ENCODE results near the gene DUSP5. TPM values are rescaled to one million over a fixed set of nuclear protein-coding genes. Genes with fewer than 3 reads are reported as not detected.
"Not testable (repeated sequence)": the region's sequence is repeated elsewhere in the genome, so short reads cannot be mapped to it uniquely, and the experiment has no call there.

DUSP5 gene
- total and polyA plus RNA-seq, 4 donors, result 3.8 to 30.3 (median 7.2) TPM

DNA sequence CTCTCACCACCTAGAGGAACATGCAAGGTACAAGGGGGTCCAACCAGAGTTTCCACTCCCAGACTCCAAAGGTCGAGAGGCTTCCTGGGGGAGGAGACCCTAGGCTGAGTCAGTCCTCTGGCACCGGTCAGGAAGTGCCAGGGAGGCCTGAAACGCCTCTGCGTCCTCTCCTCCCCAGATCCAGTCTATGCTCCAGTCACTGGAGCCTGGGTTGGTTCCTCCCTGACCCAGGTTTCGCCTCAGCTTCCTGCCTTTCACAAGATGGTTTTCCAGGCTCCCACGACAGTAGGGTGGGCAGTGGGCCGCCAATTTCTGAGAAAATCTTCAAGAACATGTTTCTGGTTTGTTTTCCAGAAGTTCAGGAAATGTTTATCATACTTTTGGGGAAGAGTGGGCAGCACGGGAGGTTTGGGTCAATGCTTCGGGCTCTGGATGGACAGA, 30.0 kb downstream of the DUSP5 start:
- no peak overlapping the region for H3K27ac ChIP-seq (ENCODE audit: low read depth in 1 of 2, low read length in 2 of 2)
- no peaks in the 10 kb centered on the region for H3K36me3 ChIP-seq (ENCODE audit: control insufficient read depth in 1 of 2, insufficient read depth in 2 of 2, low read length in 1 of 2)
- no peaks in the 10 kb centered on the region for H3K9me3 ChIP-seq (ENCODE audit: control insufficient read depth, low read length)
- no peaks in the 10 kb centered on the region for H3K27me3 ChIP-seq (ENCODE audit: control insufficient read depth in 1 of 2, insufficient read depth in 2 of 2, low read length in 1 of 2)
- DNase-seq (no peak), ATAC-seq (ENCODE audit: low FRiP score) (no peak)
- WGBS, 2 donors, result 56 to 59% methylated on average over 9 of the region's 9 CpGs
- intact Hi-C loops (cut with DNase I), result no loop called here
- H3K4me1 ChIP-seq (ENCODE audit: control insufficient read depth in 1 of 2, insufficient read depth in 2 of 2, low read length in 2 of 2), result peaks cover 0 to 2% of the 10 kb centered on the region in 2 donors
- no peak overlapping the region for H3K4me3 ChIP-seq (ENCODE audit: low read length in 2 of 2)

DNA sequence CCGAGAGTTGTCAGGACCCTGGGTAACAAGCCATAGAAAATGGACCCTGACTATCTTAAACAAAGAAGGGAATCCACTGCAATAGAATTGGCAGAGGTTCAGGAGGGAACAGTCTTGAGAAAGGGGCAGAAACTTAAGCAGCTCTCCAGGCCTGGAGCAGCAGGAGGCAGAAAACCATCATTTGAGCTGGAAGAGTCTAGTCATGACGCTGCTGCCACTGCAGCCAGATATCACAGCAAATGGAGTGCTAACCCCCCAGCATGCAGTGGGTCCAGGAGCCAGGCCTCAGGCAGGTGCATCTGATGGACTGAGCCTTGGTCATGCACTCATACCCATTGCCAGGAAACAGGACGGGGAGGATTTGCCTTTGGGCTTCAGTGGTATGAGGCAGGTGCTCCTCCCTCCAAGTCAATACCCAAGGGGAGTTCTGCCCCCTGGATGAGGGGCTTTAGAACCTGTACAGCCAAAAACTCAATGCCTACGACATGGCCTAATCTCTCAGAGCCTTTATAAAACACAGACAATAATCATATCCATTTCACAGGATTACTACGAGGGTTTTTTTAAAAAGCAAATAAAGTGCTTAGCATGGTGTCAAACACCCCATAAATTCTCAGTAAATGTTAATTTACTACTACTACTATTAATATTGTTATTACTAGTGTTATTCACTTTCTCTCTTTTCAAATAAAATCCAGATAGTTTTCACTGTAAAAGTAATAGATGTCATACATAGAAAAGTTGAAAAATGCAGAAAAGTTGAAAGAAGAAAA, 30.7 kb downstream of the DUSP5 start:
- Histone ChIP-seq H3K36me3 (ENCODE audit: control insufficient read depth in 1 of 2, insufficient read depth in 2 of 2, low read length in 1 of 2) (no peaks in the 10 kb centered on the region), H3K27ac (ENCODE audit: low read depth in 1 of 2, low read length in 2 of 2) (no peak overlapping the region), H3K4me3 (ENCODE audit: low read length in 2 of 2) (no peak overlapping the region), H3K9me3 (ENCODE audit: control insufficient read depth, low read length) (no peaks in the 10 kb centered on the region), H3K4me1 (ENCODE audit: control insufficient read depth in 1 of 2, insufficient read depth in 2 of 2, low read length in 2 of 2) (peaks cover 0 to 2% of the 10 kb centered on the region in 2 donors), H3K27me3 (ENCODE audit: control insufficient read depth in 1 of 2, insufficient read depth in 2 of 2, low read length in 1 of 2) (no peaks in the 10 kb centered on the region)
- ATAC-seq (ENCODE audit: low FRiP score), result no peak
- 82 to 83% methylated on average over 5 of the region's 5 CpGs for WGBS, 2 donors
- DNase-seq, result no peak
- intact Hi-C loops (cut with DNase I), result no loop called here

- H3K9me3 ChIP-seq (ENCODE audit: control insufficient read depth, low read length); H3K27ac ChIP-seq (ENCODE audit: low read depth in 1 of 2, low read length in 2 of 2); H3K36me3 ChIP-seq (ENCODE audit: control insufficient read depth in 1 of 2, insufficient read depth in 2 of 2, low read length in 1 of 2); H3K27me3 ChIP-seq (ENCODE audit: control insufficient read depth in 1 of 2, insufficient read depth in 2 of 2, low read length in 1 of 2); ATAC-seq (ENCODE audit: low FRiP score); H3K4me3 ChIP-seq (ENCODE audit: low read length in 2 of 2); DNase-seq; H3K4me1 ChIP-seq (ENCODE audit: control insufficient read depth in 1 of 2, insufficient read depth in 2 of 2, low read length in 2 of 2); intact Hi-C loops (cut with DNase I): not testable (repeated sequence)
- 97% methylated on average over 8 of the region's 8 CpGs for WGBS, 2 donors
Measured at GRCh38 chr10:110528997-110529524, 31.4 kb downstream of the DUSP5 start.

- ATAC-seq (ENCODE audit: low FRiP score) (no peak), DNase-seq (no peak)
- no peak overlapping the region for H3K27ac ChIP-seq (ENCODE audit: low read depth in 1 of 2, low read length in 2 of 2)
- H3K4me3 ChIP-seq (ENCODE audit: low read length in 2 of 2), result no peak overlapping the region
- no peaks in the 10 kb centered on the region for H3K9me3 ChIP-seq (ENCODE audit: control insufficient read depth, low read length)
- H3K4me1 ChIP-seq (ENCODE audit: control insufficient read depth in 1 of 2, insufficient read depth in 2 of 2, low read length in 2 of 2), result no peaks in the 10 kb centered on the region
- intact Hi-C loops (cut with DNase I), result no loop called here
- no peaks in the 10 kb centered on the region for H3K36me3 ChIP-seq (ENCODE audit: control insufficient read depth in 1 of 2, insufficient read depth in 2 of 2, low read length in 1 of 2)
- 86 to 88% methylated on average over 6 of the region's 6 CpGs for WGBS, 2 donors
- H3K27me3 ChIP-seq (ENCODE audit: control insufficient read depth in 1 of 2, insufficient read depth in 2 of 2, low read length in 1 of 2), result no peaks in the 10 kb centered on the region
Measured at GRCh38 chr10:110529596-110530011, 31.9 kb downstream of the DUSP5 start.

DNA sequence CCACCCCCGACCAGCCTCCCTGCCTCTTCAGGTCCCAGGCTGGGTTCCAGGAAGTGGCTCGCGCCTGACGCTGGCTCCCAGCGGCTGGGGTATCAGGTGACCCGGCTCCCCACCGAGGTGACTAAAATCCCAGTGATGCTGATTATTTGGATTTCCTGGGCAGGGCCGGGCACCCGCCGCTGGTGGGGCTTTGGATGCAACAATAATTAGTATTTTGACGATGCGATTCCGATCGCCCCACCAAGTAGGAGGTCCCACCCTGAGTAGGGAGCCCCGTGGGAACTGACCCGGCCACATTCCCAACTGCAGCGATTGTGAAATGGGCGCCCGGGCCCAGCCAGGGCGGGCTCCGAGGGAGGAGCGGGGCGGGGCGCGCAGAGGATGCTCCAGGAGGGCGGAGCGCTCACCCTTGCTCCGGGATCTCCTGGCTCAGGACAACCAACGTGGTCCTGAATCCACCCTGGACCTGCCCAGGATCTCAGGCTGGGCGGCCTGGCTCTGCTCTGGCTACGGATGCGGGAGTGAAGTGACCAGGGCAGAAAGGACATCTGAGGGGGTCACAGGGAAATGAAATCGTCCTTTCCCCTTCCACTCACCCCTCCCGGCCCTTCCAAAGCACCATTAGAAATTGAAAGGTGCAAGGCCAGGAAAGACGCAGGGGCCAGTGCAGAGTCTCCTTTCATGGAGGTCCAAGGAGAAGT, 32.6 kb downstream of the DUSP5 start:
- Histone ChIP-seq H3K4me3 (ENCODE audit: low read length in 2 of 2) (peak overlapping the region in 1 of 2 donors; percentile 10), H3K36me3 (ENCODE audit: control insufficient read depth in 1 of 2, insufficient read depth in 2 of 2, low read length in 1 of 2) (no peaks in the 10 kb centered on the region), H3K9me3 (ENCODE audit: control insufficient read depth, low read length) (no peaks in the 10 kb centered on the region), H3K27ac (ENCODE audit: low read depth in 1 of 2, low read length in 2 of 2) (no peak overlapping the region), H3K27me3 (ENCODE audit: control insufficient read depth in 1 of 2, insufficient read depth in 2 of 2, low read length in 1 of 2) (no peaks in the 10 kb centered on the region), H3K4me1 (ENCODE audit: control insufficient read depth in 1 of 2, insufficient read depth in 2 of 2, low read length in 2 of 2) (no peaks in the 10 kb centered on the region)
- intact Hi-C loops (cut with DNase I), result no loop called here
- WGBS, 2 donors, result 10 to 16% methylated on average over 34 to 35 of the region's 35 CpGs
- peak; percentile 60 to 86 for DNase-seq
- ATAC-seq (ENCODE audit: low FRiP score), result peak; percentile 68

DNA sequence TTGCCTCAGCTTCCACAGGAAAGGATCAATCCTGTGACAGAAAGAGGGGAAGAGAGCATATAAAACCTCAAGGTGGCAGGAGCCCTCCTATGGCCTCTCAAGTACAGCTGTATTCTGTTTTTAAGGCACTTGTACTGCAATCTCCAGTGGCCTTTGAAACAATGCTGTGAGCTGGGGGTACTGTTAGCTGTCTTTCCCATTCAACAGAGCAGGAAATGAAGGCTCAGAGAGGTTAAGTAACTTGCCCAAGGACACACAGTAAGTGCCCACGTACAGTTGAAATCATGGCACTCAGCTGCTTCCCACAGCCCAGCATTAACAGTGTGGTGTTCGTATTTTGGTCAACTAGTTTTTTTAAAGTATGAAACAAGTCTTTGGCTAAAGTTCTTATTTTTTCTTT, 34.0 kb downstream of the DUSP5 start:
- WGBS, 2 donors, result 78 to 86% methylated on average over 2 of the region's 2 CpGs
- no peak overlapping the region for H3K4me3 ChIP-seq (ENCODE audit: low read length in 2 of 2)
- intact Hi-C loops (cut with DNase I), result no loop called here
- H3K36me3 ChIP-seq (ENCODE audit: control insufficient read depth in 1 of 2, insufficient read depth in 2 of 2, low read length in 1 of 2), result no peaks in the 10 kb centered on the region
- DNase-seq, result no peak
- no peaks in the 10 kb centered on the region for H3K4me1 ChIP-seq (ENCODE audit: control insufficient read depth in 1 of 2, insufficient read depth in 2 of 2, low read length in 2 of 2)
- no peak for ATAC-seq (ENCODE audit: low FRiP score)
- no peaks in the 10 kb centered on the region for H3K27me3 ChIP-seq (ENCODE audit: control insufficient read depth in 1 of 2, insufficient read depth in 2 of 2, low read length in 1 of 2)
- H3K9me3 ChIP-seq (ENCODE audit: control insufficient read depth, low read length), result no peaks in the 10 kb centered on the region
- H3K27ac ChIP-seq (ENCODE audit: low read depth in 1 of 2, low read length in 2 of 2), result no peak overlapping the region

GRCh38 chr10:110532628-110533027, 34.9 kb downstream of the DUSP5 start:
- H3K4me3 ChIP-seq (ENCODE audit: low read length in 2 of 2); intact Hi-C loops (cut with DNase I); H3K27ac ChIP-seq (ENCODE audit: low read depth in 1 of 2, low read length in 2 of 2); H3K36me3 ChIP-seq (ENCODE audit: control insufficient read depth in 1 of 2, insufficient read depth in 2 of 2, low read length in 1 of 2); ATAC-seq (ENCODE audit: low FRiP score); H3K27me3 ChIP-seq (ENCODE audit: control insufficient read depth in 1 of 2, insufficient read depth in 2 of 2, low read length in 1 of 2); DNase-seq; H3K9me3 ChIP-seq (ENCODE audit: control insufficient read depth, low read length); H3K4me1 ChIP-seq (ENCODE audit: control insufficient read depth in 1 of 2, insufficient read depth in 2 of 2, low read length in 2 of 2): not testable (repeated sequence)
- WGBS, 2 donors, result 95 to 99% methylated on average over 4 of the region's 4 CpGs

GRCh38 chr10:110533149-110533548, 35.4 kb downstream of the DUSP5 start:
- no peak for ATAC-seq (ENCODE audit: low FRiP score)
- Histone ChIP-seq H3K27me3 (ENCODE audit: control insufficient read depth in 1 of 2, insufficient read depth in 2 of 2, low read length in 1 of 2) (no peaks in the 10 kb centered on the region), H3K27ac (ENCODE audit: low read depth in 1 of 2, low read length in 2 of 2) (no peak overlapping the region), H3K4me3 (ENCODE audit: low read length in 2 of 2) (no peak overlapping the region), H3K36me3 (ENCODE audit: control insufficient read depth in 1 of 2, insufficient read depth in 2 of 2, low read length in 1 of 2) (no peaks in the 10 kb centered on the region), H3K4me1 (ENCODE audit: control insufficient read depth in 1 of 2, insufficient read depth in 2 of 2, low read length in 2 of 2) (no peaks in the 10 kb centered on the region), H3K9me3 (ENCODE audit: control insufficient read depth, low read length) (no peaks in the 10 kb centered on the region)
- intact Hi-C loops (cut with DNase I), result no loop called here
- DNase-seq, result no peak
- WGBS, 2 donors, result 43% methylated on average over 3 of the region's 3 CpGs

Measured in aorta (tissue), 5 donors.